Tibial nerve (tissue), 4 donors: ENCODE data around the gene RAC2. TPM values are rescaled to one million over a fixed set of nuclear protein-coding genes. Genes with fewer than 3 reads are reported as not detected.

Experiments
- DNase-seq, 2 donors: peaks; one replicate each; pipeline ENCODE4 v3.0.0-alpha.2; 2019; ENCODE audit warnings: low spot score in 2 of 2
- H3K27ac ChIP-seq, 4 donors: fragments of 200-600 bp; sonication (generic) in 3 of 4; one replicate each; pipeline ENCODE4 v1.5.1; 2017 to 2019; ENCODE audit warnings: mild to moderate bottlenecking in 1 of 4
- H3K27me3 ChIP-seq, 2 donors: fragments of 200-600 bp; sonication (generic) in 1 of 2; one replicate each; pipeline versions ENCODE4 v1.5.1 to v1.6.0; 2017 to 2019
- H3K36me3 ChIP-seq, 3 donors: fragments of 200-600 bp; sonication (generic); one replicate each; pipeline ENCODE4 v1.5.1; 2018 to 2019
- H3K4me1 ChIP-seq, 4 donors: fragments of 200-600 bp; sonication (generic) in 3 of 4; one replicate each; pipeline ENCODE4 v1.5.1; 2017 to 2019
- H3K4me3 ChIP-seq, 4 donors: fragments of 200-600 bp; sonication (generic) in 3 of 4; one replicate each; pipeline ENCODE4 v1.5.1; 2017 to 2019; ENCODE audit warnings: mild to moderate bottlenecking in 1 of 4, moderate library complexity in 1 of 4
- H3K9me3 ChIP-seq, 4 donors: fragments of 200-600 bp; sonication (generic) in 3 of 4; one replicate each; pipeline ENCODE4 v1.5.1; 2017 to 2019
- EP300 ChIP-seq, 2 donors: sonication (generic); formaldehyde crosslinking; IDR thresholded peaks; one replicate each; pipeline ENCODE4 v1.6.1; 2017; ENCODE audit warnings: antibody characterized with exemption in 2 of 2, mild to moderate bottlenecking in 1 of 2
- POLR2A ChIP-seq, 2 donors: fragments of 450-650 bp; IDR thresholded peaks; one replicate each; pipeline ENCODE4 v1.6.1; 2017; ENCODE audit warnings: antibody characterized with exemption in 2 of 2, mild to moderate bottlenecking in 2 of 2, moderate library complexity in 2 of 2
- WGBS, 2 donors: methylation state at CpG; one replicate each; pipeline ENCODE4 v1.1.5; 2018; 5-methylcytosine and 5-hydroxymethylcytosine counted together
- total RNA-seq, 4 donors: library from RNA; depleted of rRNA; stranded (reverse); fragments of >200 nt; gene quantifications; one replicate each; pipeline ENCODE4 v1.1.0, GENCODE V29; 2016
- TF ChIP-seq, protein P1 (sequence below), 5 experiments: fragments of 200-600 bp in 3 of 5; fragments of 450-650 bp in 2 of 5; sonication (generic) in 3 of 5; IDR thresholded peaks; one replicate each; pipeline ENCODE4 v1.5.1; 2016 to 2019; ENCODE audit warnings: antibody characterized with exemption in 5 of 5, mild to moderate bottlenecking in 3 of 5, moderate library complexity in 2 of 5

The RAC2 gene
- 10 to 100 TPM in 1 of 4 donors, 1 to 10 TPM in 3; 6.3 to 18.6 (median 7.8) TPM for total RNA-seq

DNA sequence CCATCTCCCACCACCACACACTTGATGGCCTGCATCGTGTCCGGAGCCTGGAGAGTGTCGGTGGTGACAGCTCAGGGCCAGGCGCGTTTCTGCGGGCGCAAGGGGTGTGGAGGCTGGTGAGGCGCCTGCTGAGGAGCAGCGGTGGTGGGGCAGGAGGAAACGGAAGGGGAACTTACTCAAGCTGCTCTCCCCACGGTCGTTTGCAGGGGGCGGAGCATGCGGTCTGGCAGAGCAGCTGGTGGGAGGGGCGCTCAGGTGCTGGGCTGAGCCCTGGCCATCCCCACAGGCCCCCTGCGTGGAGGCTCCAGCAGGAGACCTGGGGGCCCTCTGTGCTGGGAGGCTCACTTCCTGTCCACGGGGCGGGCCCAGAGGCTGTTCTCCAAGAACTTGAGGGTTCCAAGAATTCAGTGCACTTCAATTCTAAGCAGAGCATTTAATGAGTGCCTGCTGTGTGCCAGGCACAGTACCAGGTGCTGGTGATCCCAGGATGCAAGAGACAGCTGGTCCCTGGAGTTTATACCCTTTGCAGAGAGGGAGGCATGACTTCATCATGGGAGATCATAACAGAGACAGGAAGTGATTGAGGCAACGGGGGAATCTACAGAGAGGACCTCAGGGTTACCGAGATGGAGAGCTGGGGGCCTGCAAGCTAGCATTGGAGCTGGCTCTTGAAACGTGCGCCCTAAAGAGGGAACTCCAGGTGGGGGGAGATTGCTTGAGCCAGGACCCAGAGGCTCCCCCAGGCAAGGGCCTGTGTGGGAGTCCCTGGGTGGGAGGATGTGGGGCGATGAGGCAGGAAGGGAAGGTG is at the start of gene RAC2:
TSS of gene RAC2 (minus strand) at position 156 of the 808 bp plus-strand sequence. CDS start at position 35, 121 bp downstream.
- WGBS, 2 donors: 18 to 25% methylated on average over 17 of the region's 23 CpGs
- Histone ChIP-seq H3K27me3 (peaks cover 0 to 57% of the 10 kb centered on the region in 2 donors), H3K4me3 (peak within 1 kb of the TSS in 2 of 4 donors; percentile 33 to 54), H3K9me3 (no peaks in the 10 kb centered on the region), H3K4me1 (peaks cover 0 to 16% (median 0%) of the 10 kb centered on the region in 4 donors), H3K36me3 (no peaks in the 10 kb centered on the region), H3K27ac (peak within 1 kb of the TSS in 1 of 4 donors; percentile 76)
- DNase-seq: peak in 1 of 2 donors; percentile 45
- TF ChIP-seq EP300 (IDR thresholded peaks at IDR 0.05) (peak in 1 of 2 donors; percentile 18), POLR2A (IDR thresholded peaks at IDR 0.05) (no peak)
- TF ChIP-seq, protein P1, sequence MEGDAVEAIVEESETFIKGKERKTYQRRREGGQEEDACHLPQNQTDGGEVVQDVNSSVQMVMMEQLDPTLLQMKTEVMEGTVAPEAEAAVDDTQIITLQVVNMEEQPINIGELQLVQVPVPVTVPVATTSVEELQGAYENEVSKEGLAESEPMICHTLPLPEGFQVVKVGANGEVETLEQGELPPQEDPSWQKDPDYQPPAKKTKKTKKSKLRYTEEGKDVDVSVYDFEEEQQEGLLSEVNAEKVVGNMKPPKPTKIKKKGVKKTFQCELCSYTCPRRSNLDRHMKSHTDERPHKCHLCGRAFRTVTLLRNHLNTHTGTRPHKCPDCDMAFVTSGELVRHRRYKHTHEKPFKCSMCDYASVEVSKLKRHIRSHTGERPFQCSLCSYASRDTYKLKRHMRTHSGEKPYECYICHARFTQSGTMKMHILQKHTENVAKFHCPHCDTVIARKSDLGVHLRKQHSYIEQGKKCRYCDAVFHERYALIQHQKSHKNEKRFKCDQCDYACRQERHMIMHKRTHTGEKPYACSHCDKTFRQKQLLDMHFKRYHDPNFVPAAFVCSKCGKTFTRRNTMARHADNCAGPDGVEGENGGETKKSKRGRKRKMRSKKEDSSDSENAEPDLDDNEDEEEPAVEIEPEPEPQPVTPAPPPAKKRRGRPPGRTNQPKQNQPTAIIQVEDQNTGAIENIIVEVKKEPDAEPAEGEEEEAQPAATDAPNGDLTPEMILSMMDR (IDR thresholded peaks at IDR 0.05): no peak

DNA sequence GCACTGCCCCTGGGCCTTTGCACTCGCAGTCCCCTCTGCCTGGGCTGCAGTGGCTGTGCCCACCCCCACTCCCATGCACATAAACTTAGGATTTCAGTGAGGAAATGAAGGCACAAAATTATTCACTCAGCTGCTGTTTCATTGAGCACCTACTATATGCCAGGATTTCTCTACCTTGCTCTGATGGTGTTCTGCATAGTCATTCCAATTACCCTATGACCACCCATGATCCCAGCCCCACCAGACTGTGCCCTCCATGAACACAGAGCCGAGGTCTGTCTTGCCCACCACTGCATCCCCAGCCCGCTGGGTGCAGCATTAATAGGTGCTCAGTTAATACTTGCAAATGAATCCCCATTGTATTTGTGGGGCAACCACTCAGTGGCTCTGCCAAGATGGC is 49.1 kb upstream of the RAC2 start:
- DNase-seq: no peak
- peaks cover 0 to 7% (median 0%) of the 10 kb centered on the region in 4 donors for H3K9me3 ChIP-seq
- WGBS, 2 donors: 78 to 87% methylated on average over 3 of the region's 3 CpGs
- no peaks in the 10 kb centered on the region for H3K4me1 ChIP-seq
- peaks cover 0 to 9% of the 10 kb centered on the region in 2 donors for H3K27me3 ChIP-seq
- no peaks in the 10 kb centered on the region for H3K36me3 ChIP-seq
- TF ChIP-seq POLR2A (IDR thresholded peaks at IDR 0.05) (no peak), EP300 (IDR thresholded peaks at IDR 0.05) (no peak)
- TF ChIP-seq, protein P1 (IDR thresholded peaks at IDR 0.05): no peak
- H3K4me3 ChIP-seq: no peak overlapping the region
- no peak overlapping the region for H3K27ac ChIP-seq

DNA sequence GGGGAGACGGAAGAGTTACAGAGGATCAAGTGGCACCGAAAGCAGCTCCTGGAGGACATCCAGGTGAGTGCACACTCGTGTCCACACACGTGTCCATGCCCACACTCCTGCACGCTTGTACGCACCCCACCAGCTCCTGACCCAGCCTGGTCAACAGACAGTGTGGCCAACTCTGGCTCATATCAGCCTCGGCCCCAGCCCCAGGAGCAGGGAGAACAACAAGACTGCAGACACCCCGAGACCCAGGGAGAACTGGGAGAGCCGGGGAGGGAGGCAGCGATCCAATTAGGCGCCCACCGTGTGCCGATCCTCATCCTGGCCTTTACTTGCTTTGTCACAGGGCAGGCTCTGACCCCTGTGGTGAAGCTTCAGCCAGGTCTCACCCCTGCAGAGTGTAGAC is 48.6 kb upstream of the RAC2 start:
- DNase-seq: no peak
- peaks cover 0 to 9% of the 10 kb centered on the region in 2 donors for H3K27me3 ChIP-seq
- peaks cover 0 to 7% (median 0%) of the 10 kb centered on the region in 4 donors for H3K9me3 ChIP-seq
- H3K4me1 ChIP-seq: no peaks in the 10 kb centered on the region
- no peak overlapping the region for H3K27ac ChIP-seq
- TF ChIP-seq, protein P1 (IDR thresholded peaks at IDR 0.05): no peak
- TF ChIP-seq EP300 (IDR thresholded peaks at IDR 0.05) (no peak), POLR2A (IDR thresholded peaks at IDR 0.05) (no peak)
- no peaks in the 10 kb centered on the region for H3K36me3 ChIP-seq
- no peak overlapping the region for H3K4me3 ChIP-seq
- WGBS, 2 donors: 89% methylated on average over 7 to 13 of the region's 13 CpGs

DNA sequence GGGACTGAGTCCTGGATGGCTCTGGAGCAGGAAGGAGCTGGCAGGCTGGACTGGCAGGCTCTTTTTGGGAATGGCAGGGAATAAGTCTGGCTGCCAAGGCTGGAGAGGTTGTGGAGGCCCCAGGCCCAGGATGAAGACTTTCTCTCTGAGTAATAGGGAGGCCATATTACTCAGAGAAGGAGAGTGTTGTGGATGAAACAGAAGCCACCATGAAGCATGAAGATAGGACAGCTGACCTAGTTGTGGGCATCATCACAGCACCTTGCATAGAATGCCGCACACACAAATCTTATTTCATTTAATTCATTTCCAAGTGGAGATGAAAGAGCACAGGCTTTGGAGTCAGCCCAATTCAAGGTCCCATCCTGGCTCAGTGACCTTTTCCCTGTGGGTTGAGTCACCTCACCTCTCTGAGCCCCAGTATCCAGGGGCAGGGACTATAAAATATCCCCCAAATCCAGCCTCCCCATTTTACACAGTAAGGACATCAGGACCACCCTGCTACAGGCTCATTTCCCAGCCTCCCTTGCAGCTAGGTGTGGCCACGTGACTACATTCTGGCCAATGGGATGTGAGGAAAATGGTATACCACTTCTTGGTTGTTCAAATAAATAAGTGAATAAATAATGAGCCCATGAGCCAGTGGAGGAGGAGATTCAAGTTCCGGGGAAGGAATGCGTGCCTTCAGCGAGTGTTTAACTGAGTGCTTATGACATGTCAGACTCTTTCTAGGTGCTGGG is 47.7 kb upstream of the RAC2 start:
- Histone ChIP-seq H3K27ac (no peak overlapping the region), H3K36me3 (no peaks in the 10 kb centered on the region), H3K27me3 (peaks cover 0 to 9% of the 10 kb centered on the region in 2 donors), H3K9me3 (peaks cover 0 to 7% (median 0%) of the 10 kb centered on the region in 4 donors), H3K4me3 (no peak overlapping the region), H3K4me1 (no peaks in the 10 kb centered on the region)
- DNase-seq: no peak
- TF ChIP-seq EP300 (IDR thresholded peaks at IDR 0.05) (no peak), POLR2A (IDR thresholded peaks at IDR 0.05) (no peak)
- TF ChIP-seq, protein P1 (IDR thresholded peaks at IDR 0.05): no peak
- WGBS, 2 donors: 91 to 94% methylated on average over 5 of the region's 5 CpGs
